RWPE2 (cell line): ENCODE measurements around the gene SAMD8.

ENCODE experiments used
- ATAC-seq: fragments of 200-7000 bp; cut with Tn5 transposase; 3 replicates; pipeline ENCODE4 v1.9.1; 2021; ENCODE audit warnings: low read depth
- DNase-seq: peaks from one replicate; pipeline ENCODE4 v3.0.0-alpha.2; 2020; ENCODE audit warnings: low spot score
- H3K27ac ChIP-seq: fragments of 450-650 bp; 2 replicates; pipeline ENCODE4 v1.5.1; 2017; ENCODE audit warnings: mild to moderate bottlenecking; ENCODE audit not compliant: poor library complexity, severe bottlenecking
- H3K27me3 ChIP-seq: fragments of 250-450 bp; sonication (Bioruptor Pico); 2 replicates; pipeline ENCODE4 v1.5.1; 2021; ENCODE audit warnings: mild to moderate bottlenecking, moderate library complexity; ENCODE audit not compliant: insufficient read depth, poor library complexity, severe bottlenecking
- H3K36me3 ChIP-seq: fragments of 250-450 bp; sonication (Bioruptor Pico); 2 replicates; pipeline ENCODE4 v1.5.1; 2020; ENCODE audit warnings: low read depth, mild to moderate bottlenecking, moderate library complexity
- H3K4me1 ChIP-seq: fragments of 250-450 bp; sonication (Bioruptor Pico); 2 replicates; pipeline ENCODE4 v1.5.1; 2021; ENCODE audit warnings: mild to moderate bottlenecking, moderate library complexity; ENCODE audit not compliant: insufficient read depth, poor library complexity, severe bottlenecking
- H3K4me3 ChIP-seq: fragments of 250-450 bp; sonication (Bioruptor Pico); 2 replicates; pipeline ENCODE4 v1.5.1; 2021; ENCODE audit warnings: mild to moderate bottlenecking, moderate library complexity; ENCODE audit not compliant: severe bottlenecking
- H3K9me3 ChIP-seq: fragments of 250-450 bp; sonication (Bioruptor Pico); 2 replicates; pipeline ENCODE4 v1.5.1; 2021; ENCODE audit warnings: mild to moderate bottlenecking, moderate library complexity; ENCODE audit not compliant: severe bottlenecking
- TF ChIP-seq, protein P1 (sequence below): fragments of 450-650 bp; IDR thresholded peaks from one replicate; pipeline ENCODE4 v1.5.1; 2017; ENCODE audit warnings: mild to moderate bottlenecking, moderate library complexity; ENCODE audit not compliant: poor library complexity, severe bottlenecking

Gene SAMD8

DNA sequence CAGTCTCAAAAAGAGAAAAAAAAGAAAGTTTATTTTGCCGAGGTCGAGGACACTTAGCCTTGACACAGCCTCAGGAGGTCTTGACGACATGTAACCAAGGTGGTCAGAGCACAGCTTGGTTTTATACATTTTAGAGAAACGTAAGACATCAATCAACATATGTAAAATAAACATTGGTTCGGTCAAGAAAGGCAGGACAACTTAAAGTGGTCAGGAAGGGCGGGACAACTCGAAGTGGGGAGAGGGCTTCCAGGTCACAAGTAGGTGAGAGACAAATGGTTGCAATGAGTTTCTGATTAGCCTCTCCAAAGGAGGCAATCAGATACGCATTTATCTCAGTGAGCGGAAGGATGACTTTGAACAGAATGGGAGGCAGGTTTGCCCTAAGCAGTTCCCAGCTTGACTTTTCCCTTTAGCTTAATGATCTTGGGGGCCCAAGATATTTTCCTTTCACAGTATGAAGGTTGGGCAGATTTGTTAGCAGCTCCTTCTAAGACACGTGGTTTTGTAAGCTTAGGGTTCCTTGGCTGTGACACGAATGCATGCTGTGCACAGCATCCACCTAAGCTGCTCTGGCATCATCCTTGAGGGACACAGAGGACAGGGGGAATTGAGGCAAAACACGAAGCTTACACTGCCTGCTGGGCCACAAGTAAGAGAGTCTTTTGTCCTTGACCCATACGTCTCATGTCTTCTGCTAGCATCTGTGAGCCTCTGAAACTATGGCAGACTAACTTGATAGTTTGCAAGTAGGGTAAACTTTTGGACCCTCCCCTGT, 95.8 kb downstream of the SAMD8 start:
- H3K4me3 ChIP-seq: no peak overlapping the region
- no peak for DNase-seq
- no peaks in the 10 kb centered on the region for H3K27me3 ChIP-seq
- TF ChIP-seq, protein P1, sequence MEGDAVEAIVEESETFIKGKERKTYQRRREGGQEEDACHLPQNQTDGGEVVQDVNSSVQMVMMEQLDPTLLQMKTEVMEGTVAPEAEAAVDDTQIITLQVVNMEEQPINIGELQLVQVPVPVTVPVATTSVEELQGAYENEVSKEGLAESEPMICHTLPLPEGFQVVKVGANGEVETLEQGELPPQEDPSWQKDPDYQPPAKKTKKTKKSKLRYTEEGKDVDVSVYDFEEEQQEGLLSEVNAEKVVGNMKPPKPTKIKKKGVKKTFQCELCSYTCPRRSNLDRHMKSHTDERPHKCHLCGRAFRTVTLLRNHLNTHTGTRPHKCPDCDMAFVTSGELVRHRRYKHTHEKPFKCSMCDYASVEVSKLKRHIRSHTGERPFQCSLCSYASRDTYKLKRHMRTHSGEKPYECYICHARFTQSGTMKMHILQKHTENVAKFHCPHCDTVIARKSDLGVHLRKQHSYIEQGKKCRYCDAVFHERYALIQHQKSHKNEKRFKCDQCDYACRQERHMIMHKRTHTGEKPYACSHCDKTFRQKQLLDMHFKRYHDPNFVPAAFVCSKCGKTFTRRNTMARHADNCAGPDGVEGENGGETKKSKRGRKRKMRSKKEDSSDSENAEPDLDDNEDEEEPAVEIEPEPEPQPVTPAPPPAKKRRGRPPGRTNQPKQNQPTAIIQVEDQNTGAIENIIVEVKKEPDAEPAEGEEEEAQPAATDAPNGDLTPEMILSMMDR: no peak
- peak overlapping the region; percentile 86 for H3K27ac ChIP-seq
- ATAC-seq: no peak
- H3K36me3 ChIP-seq: peaks cover 12% of the 10 kb centered on the region
- H3K9me3 ChIP-seq: no peaks in the 10 kb centered on the region
- peaks cover 42% of the 10 kb centered on the region for H3K4me1 ChIP-seq

DNA sequence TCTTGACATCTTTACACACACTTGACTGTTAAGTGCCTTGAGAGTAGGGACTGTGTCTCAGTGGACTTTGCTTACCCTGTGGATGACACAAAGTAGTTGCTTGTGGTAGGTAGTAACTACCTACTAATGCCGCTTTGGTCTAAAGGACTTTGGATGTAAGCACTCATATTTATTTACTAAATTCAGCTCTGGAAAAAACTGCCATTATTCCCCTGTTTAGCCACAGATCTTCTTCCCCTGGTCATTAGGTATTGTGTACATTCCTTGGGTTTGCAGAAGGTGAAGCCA, 96.3 kb downstream of the SAMD8 start:
- Histone ChIP-seq H3K36me3 (peaks cover 17% of the 10 kb centered on the region), H3K27me3 (no peaks in the 10 kb centered on the region), H3K4me3 (no peak overlapping the region), H3K4me1 (peaks cover 40% of the 10 kb centered on the region), H3K9me3 (no peaks in the 10 kb centered on the region), H3K27ac (peak overlapping the region; percentile 86)
- DNase-seq (no peak), ATAC-seq (no peak)
- TF ChIP-seq, protein P1: no peak

DNA sequence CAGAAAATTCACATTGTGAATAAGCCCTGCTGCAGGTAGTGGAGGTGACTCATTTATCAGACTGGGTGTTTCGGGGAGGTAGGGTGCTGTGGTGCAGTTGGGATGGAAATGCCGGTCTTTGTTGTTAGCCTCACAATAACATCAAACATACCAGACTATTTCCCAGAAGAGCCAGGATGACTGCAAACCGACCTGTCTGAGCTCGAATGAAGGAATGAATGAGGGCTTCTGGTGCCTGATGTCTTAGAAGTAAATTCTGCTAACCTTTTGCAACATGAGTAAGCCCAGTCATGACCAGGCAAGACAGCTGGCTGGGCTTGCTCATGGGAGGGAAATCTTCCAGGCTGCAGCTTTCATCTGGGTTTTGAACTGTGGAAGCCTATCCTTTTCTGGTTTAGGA, 96.7 kb downstream of the SAMD8 start:
- Histone ChIP-seq H3K4me3 (no peak overlapping the region), H3K27me3 (no peaks in the 10 kb centered on the region), H3K4me1 (peaks cover 38% of the 10 kb centered on the region), H3K9me3 (no peaks in the 10 kb centered on the region), H3K36me3 (peaks cover 21% of the 10 kb centered on the region), H3K27ac (peak overlapping the region; percentile 86)
- ATAC-seq: peak; percentile 73
- TF ChIP-seq, protein P1: no peak
- DNase-seq: peak; percentile 74

DNA sequence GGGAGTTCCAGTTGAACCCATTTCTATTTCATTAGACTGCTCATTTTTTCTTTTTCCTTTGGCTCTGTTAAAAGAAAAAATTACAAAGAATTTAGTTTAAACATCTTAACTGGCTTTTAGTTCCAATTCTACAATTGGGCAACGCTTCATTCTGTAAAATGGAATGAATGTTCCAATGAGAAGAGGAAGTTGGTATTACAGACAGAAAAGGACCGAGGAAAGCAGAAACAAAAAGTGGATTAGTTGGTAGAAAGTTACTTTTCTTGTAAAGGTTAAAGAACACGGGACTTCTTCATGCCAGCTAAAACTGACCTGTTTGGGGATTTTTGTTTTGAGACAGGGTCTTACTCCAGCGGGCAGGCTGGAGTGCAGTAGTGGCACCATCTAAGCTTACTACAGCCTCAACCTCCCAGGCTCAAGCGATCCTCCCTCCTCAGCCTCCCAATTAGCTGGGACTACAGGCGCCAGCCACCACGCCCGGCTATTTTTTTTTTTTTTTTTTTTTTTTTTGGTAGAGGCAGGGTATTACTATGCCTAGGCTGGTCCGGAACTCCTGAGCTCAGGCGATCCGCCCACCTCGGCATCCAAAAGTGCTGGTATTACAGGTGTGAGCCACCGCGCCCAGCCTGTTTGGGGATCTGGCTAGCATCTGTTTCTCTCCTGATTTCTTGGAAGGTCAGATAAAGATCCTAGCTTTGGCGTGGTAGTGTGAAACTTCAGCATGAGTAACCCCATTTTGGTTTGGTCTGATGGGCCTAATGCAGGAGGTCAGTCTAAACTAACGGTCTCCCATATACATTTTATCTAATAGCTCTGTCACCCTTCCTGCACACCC, 97.8 kb downstream of the SAMD8 start:
- TF ChIP-seq, protein P1: no peak
- H3K4me1 ChIP-seq: peaks cover 43% of the 10 kb centered on the region
- H3K36me3 ChIP-seq: peaks cover 32% of the 10 kb centered on the region
- H3K27me3 ChIP-seq: no peaks in the 10 kb centered on the region
- H3K9me3 ChIP-seq: no peaks in the 10 kb centered on the region
- H3K4me3 ChIP-seq: peak overlapping the region; percentile 78
- peak overlapping the region; percentile 86 for H3K27ac ChIP-seq
- no peak for DNase-seq
- no peak for ATAC-seq
